Calu3 (cell line): ENCODE results near the gene KAZN. TPM values are rescaled to one million over a fixed set of nuclear protein-coding genes. Genes with fewer than 3 reads are reported as not detected.

ENCODE experiments used
- BruUV-seq: library from RNA; stranded (reverse); fragments of 400-500 nt; replicated peaks from 2 replicates; lab custom pipeline; 2021; lab: Mats Ljungman, UMichigan
- CTCF ChIA-PET: fragments of 300-600 bp; sonication (Branson Sonifier 250); formaldehyde crosslinking; loops from one replicate; lab custom pipeline; 2022; ENCODE audit warnings: antibody characterized with exemption; lab: Charles Lee
- DNase-seq: peaks from one replicate; pipeline ENCODE4 v3.0.0; 2022
- H3K27ac Mint-ChIP-seq: one replicate; pipeline ENCODE4 v1.8.0; 2022; ENCODE audit warnings: mixed read lengths; ENCODE audit not compliant: unreplicated experiment
- H3K27me3 Mint-ChIP-seq: one replicate; pipeline ENCODE4 v1.8.0; 2022; ENCODE audit warnings: mixed read lengths; ENCODE audit not compliant: unreplicated experiment
- H3K36me3 Mint-ChIP-seq: one replicate; pipeline ENCODE4 v1.8.0; 2022; ENCODE audit warnings: mild to moderate bottlenecking, moderate library complexity, mixed read lengths; ENCODE audit not compliant: insufficient read depth, unreplicated experiment
- H3K4me1 Mint-ChIP-seq: one replicate; pipeline ENCODE4 v1.8.0; 2022; ENCODE audit warnings: mild to moderate bottlenecking, low read depth, mixed read lengths; ENCODE audit not compliant: unreplicated experiment
- H3K4me3 Mint-ChIP-seq: one replicate; pipeline ENCODE4 v1.8.0; 2022; ENCODE audit warnings: mild to moderate bottlenecking, low read depth, moderate library complexity, mixed read lengths; ENCODE audit not compliant: unreplicated experiment
- H3K9me3 Mint-ChIP-seq: one replicate; pipeline ENCODE4 v1.8.0; 2022; ENCODE audit warnings: low read depth, mixed read lengths; ENCODE audit not compliant: unreplicated experiment
- intact Hi-C: fragments of 100-400 bp; cut with micrococcal nuclease; formaldehyde crosslinking; loops from one replicate; pipeline ENCODE4 v1.10.0; 2022; ENCODE audit not compliant: unreplicated experiment
- total RNA-seq: library from RNA; stranded (reverse); gene quantifications from 2 replicates; pipeline ENCODE4 v1.2.3, GENCODE V29; 2022
- TF ChIP-seq, protein P1 (sequence below): fragments of 200-600 bp; IDR thresholded peaks from one replicate; pipeline ENCODE4 v1.8.0; 2022; ENCODE audit warnings: antibody characterized with exemption; ENCODE audit not compliant: unreplicated experiment

KAZN gene
- total RNA-seq, 1 experiment from 2014 or later, result 3.6 TPM

DNA sequence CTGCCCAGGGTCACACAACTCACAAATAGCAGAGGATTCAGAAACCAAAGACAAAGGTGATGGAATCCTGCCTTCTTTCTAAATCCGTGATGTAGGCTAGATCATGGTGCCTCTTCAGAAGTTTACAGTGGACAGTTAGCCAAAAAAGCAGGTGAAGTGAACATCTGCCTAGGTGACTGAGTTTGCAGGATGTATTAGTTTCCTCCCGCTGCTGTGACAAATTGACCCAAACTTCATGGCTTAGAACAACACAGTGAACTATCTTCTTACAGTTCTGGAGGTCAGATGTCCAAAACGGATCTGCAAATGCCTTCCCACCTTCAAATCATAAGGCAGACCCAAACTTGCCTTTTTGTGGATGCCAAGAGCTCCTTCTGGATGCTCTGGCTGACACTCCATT is 551.9 kb downstream of the KAZN start:
- intact Hi-C loops, result no loop called here
- BruUV-seq, result no TSS peak
- Mint-ChIP-seq H3K9me3 (no peaks in the 10 kb centered on the region), H3K4me1 (peaks cover 27% of the 10 kb centered on the region), H3K4me3 (peak overlapping the region; percentile 77), H3K36me3 (peaks cover 36% of the 10 kb centered on the region), H3K27ac (peak overlapping the region; percentile 49), H3K27me3 (no peaks in the 10 kb centered on the region)
- DNase-seq, result no peak
- TF ChIP-seq, protein P1, sequence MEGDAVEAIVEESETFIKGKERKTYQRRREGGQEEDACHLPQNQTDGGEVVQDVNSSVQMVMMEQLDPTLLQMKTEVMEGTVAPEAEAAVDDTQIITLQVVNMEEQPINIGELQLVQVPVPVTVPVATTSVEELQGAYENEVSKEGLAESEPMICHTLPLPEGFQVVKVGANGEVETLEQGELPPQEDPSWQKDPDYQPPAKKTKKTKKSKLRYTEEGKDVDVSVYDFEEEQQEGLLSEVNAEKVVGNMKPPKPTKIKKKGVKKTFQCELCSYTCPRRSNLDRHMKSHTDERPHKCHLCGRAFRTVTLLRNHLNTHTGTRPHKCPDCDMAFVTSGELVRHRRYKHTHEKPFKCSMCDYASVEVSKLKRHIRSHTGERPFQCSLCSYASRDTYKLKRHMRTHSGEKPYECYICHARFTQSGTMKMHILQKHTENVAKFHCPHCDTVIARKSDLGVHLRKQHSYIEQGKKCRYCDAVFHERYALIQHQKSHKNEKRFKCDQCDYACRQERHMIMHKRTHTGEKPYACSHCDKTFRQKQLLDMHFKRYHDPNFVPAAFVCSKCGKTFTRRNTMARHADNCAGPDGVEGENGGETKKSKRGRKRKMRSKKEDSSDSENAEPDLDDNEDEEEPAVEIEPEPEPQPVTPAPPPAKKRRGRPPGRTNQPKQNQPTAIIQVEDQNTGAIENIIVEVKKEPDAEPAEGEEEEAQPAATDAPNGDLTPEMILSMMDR, result no peak
- CTCF ChIA-PET, result no interaction called here

DNA sequence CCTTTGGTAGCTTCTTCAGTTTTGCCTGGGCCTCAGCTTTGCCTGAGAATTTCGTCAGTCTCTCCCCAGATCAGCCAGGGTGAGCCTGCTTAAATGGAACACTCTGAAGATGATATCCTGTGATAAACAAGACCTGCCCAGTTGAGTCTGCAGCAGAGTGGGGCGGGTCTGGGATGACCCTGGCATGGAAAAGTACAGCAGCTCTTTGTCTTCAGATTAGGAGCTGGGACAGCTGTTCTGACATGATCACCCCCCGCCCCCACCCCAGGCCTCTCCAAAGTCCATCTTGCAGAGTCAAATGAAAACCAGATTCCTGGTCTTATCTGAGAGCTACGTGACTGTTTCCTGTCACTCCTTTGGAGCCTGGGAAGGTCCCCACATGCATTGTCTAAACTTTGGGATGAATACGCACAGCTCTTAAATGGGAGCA is 552.9 kb downstream of the KAZN start:
- no peak for DNase-seq
- Mint-ChIP-seq H3K27ac (no peak overlapping the region), H3K4me1 (peaks cover 36% of the 10 kb centered on the region), H3K36me3 (peaks cover 45% of the 10 kb centered on the region), H3K4me3 (peak overlapping the region; percentile 77), H3K27me3 (no peaks in the 10 kb centered on the region), H3K9me3 (no peaks in the 10 kb centered on the region)
- intact Hi-C loops, result no loop called here
- no TSS peak for BruUV-seq
- TF ChIP-seq, protein P1, result no peak
- CTCF ChIA-PET, result interaction anchor here (0.6 to 3.2 kb wide), 4 partner anchors 9 to 53 kb away, joined by 3 to 19 read pairs (median 6); no protein-coding TSS in a partner anchor

DNA sequence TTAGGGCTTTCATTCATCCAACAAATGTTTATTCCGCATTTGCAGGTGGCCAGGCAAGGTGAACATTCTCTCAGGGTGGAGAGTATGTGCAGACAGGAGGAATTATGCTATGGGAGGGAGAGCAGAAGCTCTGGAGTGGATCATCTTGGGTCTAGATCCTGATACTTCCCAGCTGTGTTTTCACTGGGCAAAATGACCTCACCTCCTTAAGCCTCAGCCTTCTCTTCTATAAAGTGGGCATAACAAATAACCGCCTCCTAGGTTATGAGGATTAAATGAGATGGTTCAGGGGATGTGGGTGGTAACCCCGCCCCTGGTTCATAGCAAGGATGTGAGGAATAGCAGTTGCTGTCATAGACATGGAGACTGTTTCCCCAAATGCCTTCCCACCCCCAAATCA is 553.4 kb downstream of the KAZN start:
- no peak for DNase-seq
- CTCF ChIA-PET, result interaction anchor here (0.6 to 3.2 kb wide), 5 partner anchors 10 to 54 kb away, joined by 3 to 19 read pairs (median 5); no protein-coding TSS in a partner anchor
- TF ChIP-seq, protein P1, result no peak
- intact Hi-C loops, result loop anchor here (2.0 kb wide), 3 partner anchors 27 to 121 kb away; no protein-coding TSS in a partner anchor
- Mint-ChIP-seq H3K27ac (peak overlapping the region; percentile 42), H3K4me1 (peaks cover 41% of the 10 kb centered on the region), H3K36me3 (peaks cover 50% of the 10 kb centered on the region), H3K9me3 (no peaks in the 10 kb centered on the region), H3K27me3 (no peaks in the 10 kb centered on the region), H3K4me3 (peak overlapping the region; percentile 77)
- TSS peak; percentile 12 for BruUV-seq

DNA sequence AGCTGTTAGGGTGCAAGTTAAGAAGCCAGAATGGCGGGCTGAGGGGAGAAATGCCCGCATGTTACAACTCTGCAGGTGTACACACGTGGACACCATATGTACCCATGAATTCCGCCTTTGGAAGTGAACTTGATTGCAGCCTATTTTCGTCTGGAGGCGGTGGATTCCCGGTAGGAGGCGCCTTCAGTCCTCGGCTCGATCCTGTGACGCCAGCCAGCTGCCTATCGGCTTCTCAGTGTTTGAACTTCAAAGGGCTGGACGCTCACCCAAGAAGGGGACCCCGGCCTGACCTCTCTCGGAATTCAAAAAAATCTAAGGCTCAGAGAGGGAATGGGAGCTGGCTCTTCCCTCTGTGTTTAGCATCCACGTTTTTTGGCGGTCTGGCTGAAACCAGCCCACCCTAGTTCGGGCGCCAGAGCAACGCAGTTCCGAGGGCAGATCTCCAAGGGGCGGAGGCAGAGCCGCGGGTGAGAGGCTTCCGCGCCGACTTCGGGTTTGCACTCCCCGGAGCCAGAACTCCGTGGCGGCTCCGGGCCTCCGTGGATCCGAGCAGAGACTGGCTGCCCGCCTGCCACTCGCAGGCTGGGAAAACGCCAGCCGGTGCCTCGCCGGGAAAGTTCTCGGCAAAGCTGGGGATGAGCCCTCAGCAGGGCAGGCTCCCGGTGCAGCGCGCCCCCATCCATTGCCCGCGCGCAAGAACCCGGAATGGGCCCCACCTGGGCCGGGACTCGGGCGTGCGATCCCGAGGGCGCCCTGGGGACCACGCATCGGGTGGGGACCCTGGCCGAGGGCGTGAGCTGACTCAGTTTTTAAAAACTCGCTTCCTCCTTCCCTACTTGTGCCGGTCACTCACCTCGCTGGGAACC is 554.1 kb downstream of the KAZN start:
- Mint-ChIP-seq H3K27me3 (no peaks in the 10 kb centered on the region), H3K27ac (peak overlapping the region; percentile 42), H3K36me3 (peaks cover 54% of the 10 kb centered on the region), H3K4me1 (peaks cover 45% of the 10 kb centered on the region), H3K9me3 (no peaks in the 10 kb centered on the region), H3K4me3 (peak overlapping the region; percentile 77)
- no TSS peak for BruUV-seq
- intact Hi-C loops, result loop anchor here (2.0 kb wide), 3 partner anchors 26 to 120 kb away; no protein-coding TSS in a partner anchor
- DNase-seq, result peak; percentile 80
- TF ChIP-seq, protein P1, result peak; percentile 41
- CTCF ChIA-PET, result interaction anchor here (0.6 to 3.2 kb wide), 6 partner anchors 17 to 51 kb away, joined by 5 to 19 read pairs (median 6); no protein-coding TSS in a partner anchor
